GM12875 (cell line): ENCODE measurements around the gene SUCO.

ENCODE experiments used
- H3K4me3 ChIP-seq: one replicate; pipeline ENCODE4 v1.5.1; 2011; ENCODE audit warnings: low read depth, low read length, control low read depth
- CTCF ChIP-seq: IDR thresholded peaks from 2 replicates; pipeline ENCODE4 v1.5.1; 2011; ENCODE audit warnings: low read depth, mild to moderate bottlenecking, control low read depth, inconsistent platforms, low read length, moderate library complexity, borderline replicate concordance; ENCODE audit not compliant: insufficient read depth

Gene SUCO

GRCh38 chr1:172657586-172657985 is 124.6 kb downstream of the SUCO start:
- no peak overlapping the region for H3K4me3 ChIP-seq
- TF ChIP-seq CTCF: no peak

GRCh38 chr1:172658871-172659453 is 126.0 kb downstream of the SUCO start, which contains the start of gene FASLG:
FASLG (plus strand) TSS chr1:172659103; CDS start chr1:172659202, 99 bp downstream.
- H3K4me3 ChIP-seq: no peak within 1 kb of the TSS
- no peak for TF ChIP-seq CTCF

- no peak for TF ChIP-seq CTCF
- H3K4me3 ChIP-seq: no peak overlapping the region
Measured at GRCh38 chr1:172661107-172661506, 128.2 kb downstream of the SUCO start.
